H9 (cell line): Measurements from ENCODE around the gene DCP1A. TPM values are rescaled to one million over a fixed set of nuclear protein-coding genes. Genes with fewer than 3 reads are reported as not detected.

Source experiments
- DNase-seq: peaks from one replicate; pipeline ENCODE4 v3.0.0-alpha.2; 2017
- H2AFZ ChIP-seq: one replicate; pipeline ENCODE4 v1.6.1; 2013; ENCODE audit warnings: mild to moderate bottlenecking, low read length, control low read depth, moderate library complexity
- H2AK5ac ChIP-seq: 2 replicates; pipeline ENCODE4 v1.6.1; 2013; ENCODE audit warnings: low read length, control low read depth, mixed read lengths; ENCODE audit not compliant: insufficient read length
- H2BK120ac ChIP-seq: one replicate; pipeline ENCODE4 v1.6.1; 2013; ENCODE audit warnings: low read depth, mild to moderate bottlenecking, low read length, control low read depth, inconsistent platforms; ENCODE audit not compliant: poor library complexity, severe bottlenecking
- H2BK12ac ChIP-seq: 2 replicates; pipeline ENCODE4 v1.6.1; 2013; ENCODE audit warnings: low read length, control low read depth, mixed read lengths, low read depth; ENCODE audit not compliant: insufficient read length
- H2BK15ac ChIP-seq: 2 replicates; pipeline ENCODE4 v1.6.1; 2013; ENCODE audit warnings: low read depth, low read length, control low read depth
- H2BK20ac ChIP-seq: one replicate; pipeline ENCODE4 v1.6.1; 2013; ENCODE audit warnings: low read depth, mild to moderate bottlenecking, low read length, control low read depth, inconsistent platforms; ENCODE audit not compliant: poor library complexity, severe bottlenecking
- H2BK5ac ChIP-seq: 2 replicates; pipeline ENCODE4 v1.6.1; 2013; ENCODE audit warnings: low read length, control low read depth, mixed read lengths; ENCODE audit not compliant: insufficient read length
- H3K14ac ChIP-seq: 2 replicates; pipeline ENCODE4 v1.6.1; 2013; ENCODE audit warnings: low read length, control low read depth; ENCODE audit not compliant: insufficient read depth
- H3K18ac ChIP-seq: 2 replicates; pipeline ENCODE4 v1.6.1; 2013; ENCODE audit warnings: low read depth, mild to moderate bottlenecking, mixed read lengths, low read length, control low read depth; ENCODE audit not compliant: insufficient read length
- H3K23ac ChIP-seq: 2 replicates; pipeline ENCODE4 v1.6.1; 2013; ENCODE audit warnings: low read length, control low read depth, mixed read lengths, low read depth; ENCODE audit not compliant: insufficient read length
- H3K23me2 ChIP-seq: 2 replicates; pipeline ENCODE4 v1.6.1; 2013; ENCODE audit warnings: low read depth, mild to moderate bottlenecking, mixed read lengths, low read length, control low read depth; ENCODE audit not compliant: insufficient read length, poor library complexity, severe bottlenecking
- H3K27ac ChIP-seq: 2 replicates; pipeline ENCODE4 v1.5.1; 2013; ENCODE audit warnings: low read length, control low read depth, mixed read lengths, low read depth; ENCODE audit not compliant: insufficient read length
- H3K27me3 ChIP-seq: 2 replicates; pipeline ENCODE4 v1.6.1; 2013; ENCODE audit warnings: low read length, control low read depth, inconsistent platforms; ENCODE audit not compliant: insufficient read depth
- H3K4ac ChIP-seq: 2 replicates; pipeline ENCODE4 v1.6.1; 2013; ENCODE audit warnings: low read depth, mild to moderate bottlenecking, control low read depth, inconsistent platforms, low read length, moderate library complexity
- H3K4me1 ChIP-seq: 2 replicates; pipeline ENCODE4 v1.6.1; 2013; ENCODE audit warnings: low read length, control low read depth, inconsistent platforms; ENCODE audit not compliant: insufficient read depth
- H3K4me2 ChIP-seq: 2 replicates; pipeline ENCODE4 v1.6.1; 2013; ENCODE audit warnings: low read length, control low read depth, mixed read lengths; ENCODE audit not compliant: insufficient read length, insufficient read depth
- H3K56ac ChIP-seq: 2 replicates; pipeline ENCODE4 v1.6.1; 2013; ENCODE audit warnings: low read depth, mild to moderate bottlenecking, mixed read lengths, low read length, control low read depth; ENCODE audit not compliant: insufficient read length
- H3K79me1 ChIP-seq: 2 replicates; pipeline ENCODE4 v1.6.1; 2013; ENCODE audit warnings: low read depth, mild to moderate bottlenecking, moderate library complexity, low read length, control low read depth, inconsistent platforms; ENCODE audit not compliant: insufficient read depth, poor library complexity, severe bottlenecking
- H3K79me2 ChIP-seq: 2 replicates; pipeline ENCODE4 v1.6.1; 2013; ENCODE audit warnings: low read length, control low read depth, inconsistent platforms; ENCODE audit not compliant: insufficient read depth
- H3K9ac ChIP-seq: 2 replicates; pipeline ENCODE4 v1.6.1; 2013; ENCODE audit warnings: low read length, control low read depth, mixed read lengths; ENCODE audit not compliant: insufficient read length; ENCODE audit errors: extremely low read depth
- H3K9me3 ChIP-seq: one replicate; pipeline ENCODE4 v1.6.1; 2013; ENCODE audit warnings: low read depth, low read length, inconsistent platforms; ENCODE audit not compliant: control insufficient read depth
- H3T11ph ChIP-seq: one replicate; pipeline ENCODE4 v1.6.1; 2013; ENCODE audit warnings: mild to moderate bottlenecking, low read length, control low read depth, inconsistent platforms
- H4K20me1 ChIP-seq: one replicate; pipeline ENCODE4 v1.6.1; 2013; ENCODE audit not compliant: control insufficient read depth, insufficient read length, insufficient read depth
- H4K5ac ChIP-seq: 2 replicates; pipeline ENCODE4 v1.6.1; 2013; ENCODE audit warnings: low read depth, mild to moderate bottlenecking, mixed read lengths, low read length, control low read depth; ENCODE audit not compliant: insufficient read length
- H4K8ac ChIP-seq: replicated peaks from 2 replicates; pipeline ENCODE4 v1.6.1; 2013; ENCODE audit warnings: low read length, control low read depth, mixed read lengths, low read depth; ENCODE audit not compliant: insufficient read length
- H4K91ac ChIP-seq: 2 replicates; pipeline ENCODE4 v1.6.1; 2013; ENCODE audit warnings: low read depth, mild to moderate bottlenecking, moderate library complexity, mixed read lengths, low read length, control low read depth; ENCODE audit not compliant: insufficient read length
- H3K27ac Mint-ChIP-seq, 3 experiments: 2 replicates in 2 of 3; 3 replicates in 1 of 3; pipeline ENCODE4 v1.8.0; 2020 to 2021; ENCODE audit warnings: mixed read lengths in 3 of 3, mild to moderate bottlenecking in 1 of 3, moderate library complexity in 1 of 3
- H3K27me3 Mint-ChIP-seq: 2 replicates; pipeline ENCODE4 v1.8.0; 2021; ENCODE audit warnings: low read depth, mild to moderate bottlenecking, moderate library complexity, mixed read lengths
- H3K36me3 Mint-ChIP-seq, 3 experiments: 2 replicates in 2 of 3; 3 replicates in 1 of 3; pipeline ENCODE4 v1.8.0; 2020 to 2021; ENCODE audit warnings: low read depth in 3 of 3, mixed read lengths in 3 of 3; ENCODE audit not compliant: insufficient read depth in 1 of 3
- H3K4me1 Mint-ChIP-seq, 2 experiments: 2 replicates each; pipeline ENCODE4 v1.8.0; 2020; ENCODE audit warnings: mixed read lengths in 2 of 2
- H3K4me3 Mint-ChIP-seq, 2 experiments: 2 replicates in 1 of 2; 3 replicates in 1 of 2; pipeline ENCODE4 v1.8.0; 2020 to 2021; ENCODE audit warnings: mild to moderate bottlenecking in 2 of 2, mixed read lengths in 2 of 2, moderate library complexity in 1 of 2
- H3K9me3 Mint-ChIP-seq, 2 experiments: 2 replicates in 1 of 2; 3 replicates in 1 of 2; pipeline ENCODE4 v1.8.0; 2020; ENCODE audit warnings: mild to moderate bottlenecking in 2 of 2, mixed read lengths in 2 of 2, moderate library complexity in 1 of 2
- CTCF ChIP-seq: fragments of 200-600 bp; sonication (generic); conservative IDR thresholded peaks from 3 replicates; pipeline ENCODE4 v1.8.0; 2021; ENCODE audit warnings: antibody characterized with exemption, mild to moderate bottlenecking
- WGBS: extraction: QIAGEN DNeasy Blood & Tissue Kit; methylation state at CpG from one replicate; pipeline ENCODE4 v1.1.7; 2013; ENCODE audit warnings: missing lambda C conversion rate, low lambda C conversion rate, mixed read lengths; ENCODE audit not compliant: insufficient read length; ENCODE audit errors: extremely low coverage; 5-methylcytosine and 5-hydroxymethylcytosine counted together
- total RNA-seq: library from RNA; stranded (reverse); gene quantifications from 2 replicates; pipeline ENCODE4 v1.2.1, GENCODE V29; 2021

Gene DCP1A
- total RNA-seq, 1 experiment from 2014 or later, result 17.8 TPM

- no peaks in the 10 kb centered on the region for H4K20me1 ChIP-seq
- Mint-ChIP-seq H3K27me3 (no peaks in the 10 kb centered on the region), H3K9me3 (no peaks in the 10 kb centered on the region), H3K4me3 (no peak overlapping the region), H3K27ac (peak overlapping the region in 1 of 3 experiments; percentile 62; a peak in 3 of 7 replicates), H3K36me3 (peaks cover 8 to 40% (median 38%) of the 10 kb centered on the region in 3 experiments; a peak in 6 of 7 replicates), H3K4me1 (peaks cover 0 to 3% of the 10 kb centered on the region in 2 experiments; a peak in 1 of 4 replicates)
- no peak overlapping the region for H4K8ac ChIP-seq
- no peaks in the 10 kb centered on the region for H3K27me3 ChIP-seq
- H3K56ac ChIP-seq, result no peak overlapping the region
- H3K27ac ChIP-seq, result no peak overlapping the region
- no peaks in the 10 kb centered on the region for H3K4me1 ChIP-seq
- H3K23me2 ChIP-seq, result no peaks in the 10 kb centered on the region
- no peak overlapping the region for H3K4me2 ChIP-seq
- no peak overlapping the region for H4K91ac ChIP-seq
- H4K5ac ChIP-seq, result no peak overlapping the region
- WGBS, result no CpG with 5 or more reads among the region's 3 CpGs
- no peaks in the 10 kb centered on the region for H3K79me2 ChIP-seq
- H2BK5ac ChIP-seq, result no peak overlapping the region
- no peak overlapping the region for H2BK15ac ChIP-seq
- H3T11ph ChIP-seq, result no peak overlapping the region
- no peak overlapping the region for H3K18ac ChIP-seq
- no peak overlapping the region for H2AK5ac ChIP-seq
- no peak for TF ChIP-seq CTCF
- H3K4ac ChIP-seq, result no peak overlapping the region
- H3K14ac ChIP-seq, result no peak overlapping the region
- no peaks in the 10 kb centered on the region for H3K9me3 ChIP-seq
- H2BK20ac ChIP-seq, result no peak overlapping the region
- H2AFZ ChIP-seq, result no peak overlapping the region
- no peak for DNase-seq
- no peak overlapping the region for H3K9ac ChIP-seq
- no peaks in the 10 kb centered on the region for H3K79me1 ChIP-seq
- H2BK12ac ChIP-seq, result no peak overlapping the region
- H2BK120ac ChIP-seq, result no peak overlapping the region
- no peak overlapping the region for H3K23ac ChIP-seq
Observed at GRCh38 chr3:53303549-53303948, 43.8 kb downstream of the DCP1A start.
